NCI-H2107 treated with DMSO at 0.1 percent for 48 hours (cell line): ENCODE results near the gene RIMKLB.
"Not testable (repeated sequence)": the region's sequence is repeated elsewhere in the genome, so short reads cannot be mapped to it uniquely, and the experiment has no call there.

Experiments
- DNase-seq: peaks from one replicate; lab custom pipeline; 2025; ENCODE audit not compliant: unreplicated experiment; lab: John Stamatoyannopoulos, UW

Gene RIMKLB

GRCh38 chr12:8816448-8817050 is 118.8 kb downstream of the RIMKLB start:
- DNase-seq: no peak

GRCh38 chr12:8817856-8818255 is 120.1 kb downstream of the RIMKLB start:
- DNase-seq: no peak

DNA sequence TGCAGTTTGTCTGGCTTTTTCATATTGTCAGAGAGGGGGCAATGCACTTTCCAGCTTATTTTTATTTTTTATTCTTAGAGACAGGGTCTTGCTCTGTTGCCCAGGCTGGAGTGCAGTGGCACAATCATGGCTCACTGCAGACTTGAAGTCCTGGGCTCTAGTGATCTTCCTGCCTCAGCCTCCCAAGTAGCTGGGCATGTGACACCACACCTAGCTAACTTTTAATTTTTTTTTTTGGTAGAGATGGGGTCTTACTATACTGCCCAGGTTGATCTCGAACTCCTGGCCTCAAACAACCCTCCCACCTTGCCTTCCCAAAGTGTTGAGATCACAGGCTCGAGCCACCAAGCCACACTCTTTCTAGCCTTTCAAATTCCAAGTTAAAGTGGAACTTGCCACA is 120.7 kb downstream of the RIMKLB start:
- DNase-seq: no peak

GRCh38 chr12:8819666-8819980 is 121.8 kb downstream of the RIMKLB start:
- no peak for DNase-seq

DNA sequence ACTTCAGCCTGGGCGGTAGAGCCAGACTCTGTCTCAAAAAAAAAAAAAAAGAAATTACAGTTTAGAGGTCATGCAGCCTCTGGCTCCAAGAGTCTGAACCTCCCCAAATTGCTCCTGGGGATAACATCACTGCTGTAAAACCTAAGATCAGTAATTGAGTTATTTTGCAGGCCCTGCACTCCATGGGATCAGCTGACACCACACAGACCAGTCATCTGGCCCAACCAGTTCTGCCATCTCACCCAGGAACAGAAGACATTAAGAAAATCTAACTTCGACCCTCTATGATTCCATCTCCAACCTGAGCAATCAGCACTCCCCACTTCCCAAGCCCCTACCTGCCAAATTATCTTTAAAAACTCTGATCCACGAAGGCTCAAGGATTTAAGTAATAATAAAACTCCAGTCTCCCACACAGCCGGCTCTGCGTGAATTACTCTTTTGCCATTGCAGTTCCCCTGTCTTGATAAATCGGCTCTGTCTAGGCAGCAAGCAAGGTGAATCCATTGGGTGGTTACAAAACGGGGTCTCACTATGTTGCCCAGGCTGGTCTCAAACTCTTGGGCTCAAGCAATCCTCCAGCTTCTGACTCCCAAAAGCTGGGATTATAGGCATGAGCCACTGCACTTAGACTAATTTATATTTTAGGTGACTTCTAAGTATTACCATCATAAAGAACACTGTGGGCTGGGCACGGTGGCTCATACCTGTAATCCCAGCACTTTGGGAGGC is 123.1 kb downstream of the RIMKLB start:
- not testable (repeated sequence) for DNase-seq

GRCh38 chr12:8821591-8821990 is 123.8 kb downstream of the RIMKLB start:
- DNase-seq: no peak

- no peak for DNase-seq
Measured at GRCh38 chr12:8822298-8822697, 124.5 kb downstream of the RIMKLB start, which contains the start of gene A2ML1. Gene A2ML1, plus strand, starts transcription at chr12:8822621. Its CDS starts 31 bp downstream, at chr12:8822652.

DNA sequence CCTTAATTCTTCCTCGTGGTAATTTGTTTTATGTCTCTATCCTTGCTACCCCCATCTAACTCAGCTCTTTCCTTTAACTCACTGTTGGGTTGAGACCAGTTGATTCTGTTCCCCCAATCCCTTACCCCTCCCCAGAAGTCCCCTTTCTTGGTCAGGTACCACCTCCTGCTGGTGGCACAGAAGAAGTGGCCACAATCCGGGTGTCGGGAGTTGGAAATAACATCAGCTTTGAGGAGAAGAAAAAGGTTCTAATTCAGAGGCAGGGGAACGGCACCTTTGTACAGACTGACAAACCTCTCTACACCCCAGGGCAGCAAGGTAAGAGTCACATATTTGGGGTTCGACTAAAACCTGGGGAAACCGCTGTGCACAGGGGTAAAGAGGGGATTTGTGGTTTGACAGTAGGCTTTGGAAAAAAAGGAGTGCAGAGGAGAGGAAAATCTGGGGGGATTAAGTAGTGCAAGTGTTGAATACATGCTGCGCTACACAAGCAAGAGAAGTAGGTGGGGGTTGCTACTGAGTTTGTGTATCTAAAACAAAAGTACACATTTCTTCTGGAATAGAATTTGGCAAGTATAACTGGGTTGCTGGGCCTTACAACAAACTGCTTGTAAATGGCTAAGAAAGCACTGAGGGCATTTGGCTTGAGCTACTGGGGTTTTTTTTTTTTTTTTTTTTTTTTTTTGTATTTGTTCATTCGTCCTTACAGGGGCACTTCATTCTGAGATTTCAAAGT is 125.9 kb downstream of the RIMKLB start:
- DNase-seq: no peak

DNA sequence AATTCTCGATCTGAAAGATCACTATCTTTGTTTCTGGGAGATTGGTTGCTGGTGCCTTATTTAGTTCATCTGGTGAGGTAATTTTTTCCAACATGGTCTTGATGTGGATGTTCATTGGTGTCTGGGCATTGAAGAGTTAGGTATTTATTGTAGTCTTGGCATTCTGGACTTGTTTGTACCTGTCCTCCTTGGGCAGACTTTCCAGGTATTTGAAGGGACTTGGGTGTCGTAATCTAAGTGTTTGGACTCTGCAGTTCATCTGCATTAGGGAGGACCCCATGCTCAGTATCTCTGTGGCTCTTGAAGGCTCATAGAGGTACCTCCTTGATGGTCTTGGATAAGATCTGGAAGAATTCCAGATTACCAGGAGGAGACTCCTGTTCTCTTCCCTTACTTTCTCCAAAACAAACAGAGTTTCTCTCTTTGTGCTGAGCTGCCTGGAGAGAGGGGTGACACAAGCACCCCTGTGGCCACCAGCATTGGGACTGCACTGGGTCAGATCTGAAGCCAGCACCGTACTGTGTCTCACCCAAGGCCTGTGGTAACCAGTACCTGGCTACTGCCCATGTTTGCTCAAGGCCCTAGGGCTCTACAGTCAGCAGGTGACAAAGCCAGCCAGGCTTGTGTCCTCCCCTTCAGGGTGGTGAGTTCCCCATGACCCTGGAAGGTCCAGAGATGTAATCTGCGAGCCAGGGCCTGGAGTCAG is 129.9 kb downstream of the RIMKLB start:
- DNase-seq: no peak

DNA sequence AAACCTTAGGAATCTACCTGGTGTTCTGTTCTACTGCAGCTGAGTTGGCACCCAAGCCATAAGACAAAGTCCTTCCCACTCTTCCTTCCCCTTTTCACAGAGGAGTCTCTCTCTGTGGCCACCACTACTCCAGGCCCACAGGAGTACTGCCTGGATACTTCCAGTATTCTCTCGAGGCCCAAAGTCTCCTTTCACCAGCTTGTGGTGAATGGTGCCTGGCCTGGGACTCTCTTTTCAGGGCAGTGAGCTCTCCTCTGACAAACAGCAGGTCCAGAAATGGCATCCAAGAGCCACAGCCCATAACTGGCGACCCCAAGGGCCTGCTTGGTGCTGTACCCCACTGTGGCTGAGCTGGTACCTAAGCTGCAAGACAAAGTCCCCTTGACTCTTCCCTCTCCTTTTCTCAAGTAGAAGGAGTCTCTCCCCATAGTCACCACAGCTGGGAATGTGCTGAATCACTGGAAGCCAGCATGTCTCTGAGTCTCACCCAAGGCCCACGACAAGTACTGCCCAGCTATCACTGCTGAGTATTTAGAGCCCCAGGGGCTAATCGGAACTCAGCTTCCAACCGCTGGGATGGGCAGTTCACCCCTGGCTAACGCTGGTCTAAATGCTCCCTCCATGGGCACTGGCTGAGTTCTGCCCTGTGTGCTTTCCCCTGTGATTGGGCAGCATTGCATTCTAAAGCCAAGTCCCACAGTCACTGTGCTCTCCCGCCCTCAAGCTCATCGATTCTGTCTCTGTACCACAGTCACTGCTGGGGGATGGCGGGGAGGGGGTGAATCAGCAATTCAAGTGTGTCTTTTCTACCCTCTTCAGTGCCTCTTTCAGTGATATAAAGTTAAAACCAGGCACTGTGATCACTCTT is 130.7 kb downstream of the RIMKLB start:
- no peak for DNase-seq

DNA sequence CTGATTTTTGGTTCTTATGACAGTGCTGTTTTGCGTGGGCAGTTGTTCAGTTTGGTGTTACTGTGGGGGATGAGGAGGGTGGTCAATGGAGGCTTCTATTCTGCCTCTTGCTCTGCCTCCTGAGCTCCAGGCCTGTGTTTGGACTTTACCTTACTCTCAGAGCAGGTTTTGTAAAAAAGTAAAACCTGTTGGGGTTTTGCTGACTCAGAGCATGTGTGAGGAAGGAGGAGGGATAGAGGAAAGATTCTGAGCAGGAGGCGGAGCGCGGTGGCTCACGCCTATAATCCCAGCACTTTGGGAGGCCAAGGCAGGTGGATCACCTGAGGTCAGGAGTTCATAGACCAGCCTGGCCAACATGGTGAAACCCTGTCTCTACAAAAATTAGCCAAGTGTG is 131.3 kb downstream of the RIMKLB start:
- no peak for DNase-seq

DNA sequence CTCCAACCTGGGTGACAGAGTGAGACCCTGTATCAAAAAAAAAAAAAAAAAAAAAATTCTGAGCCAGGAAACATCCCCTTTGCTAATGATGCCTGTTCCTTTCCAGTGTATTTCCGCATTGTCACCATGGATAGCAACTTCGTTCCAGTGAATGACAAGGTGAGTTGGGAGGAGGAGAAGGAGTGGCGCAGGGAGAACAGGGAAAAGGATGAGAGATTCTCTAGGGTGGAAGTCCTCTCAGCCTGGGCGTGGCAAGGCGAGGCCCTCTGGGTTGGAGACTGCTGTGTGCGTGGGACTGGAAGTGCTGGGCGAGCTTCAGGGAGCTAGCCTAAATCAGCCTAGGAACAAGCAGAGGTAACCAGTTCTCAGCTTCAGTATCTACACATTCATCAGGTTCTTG is 131.8 kb downstream of the RIMKLB start:
- DNase-seq: no peak

GRCh38 chr12:8831116-8831515 is 133.3 kb downstream of the RIMKLB start:
- no peak for DNase-seq

DNA sequence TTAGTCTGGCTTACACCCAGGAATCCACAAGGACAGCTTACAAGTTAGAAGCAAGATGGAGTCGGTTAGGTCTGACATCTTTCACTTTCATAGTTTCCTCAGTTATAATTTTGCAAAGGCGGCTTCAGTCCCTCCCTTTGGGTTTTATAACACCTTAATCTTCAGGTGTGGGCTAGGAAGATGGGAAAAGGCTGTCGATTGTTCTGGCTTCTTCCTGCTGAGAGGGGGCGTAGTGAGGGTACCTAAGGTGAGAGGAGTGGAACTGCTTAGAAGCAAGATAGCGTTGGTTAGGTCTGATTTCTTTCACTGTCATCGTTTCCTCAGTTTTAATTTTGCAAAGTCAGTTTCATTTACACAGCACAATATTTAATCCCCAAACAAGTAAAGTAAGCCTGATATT is 134.7 kb downstream of the RIMKLB start:
- no peak for DNase-seq
